Liver (tissue), 9 donors: Measurements from ENCODE around the gene APOBEC3A. TPM values are rescaled to one million over a fixed set of nuclear protein-coding genes. Genes with fewer than 3 reads are reported as not detected.

Experiments
- DNase-seq: peaks from one replicate; pipeline ENCODE4 v3.0.0-alpha.2; 2017; ENCODE audit warnings: low spot score
- H3K27ac ChIP-seq, 2 donors: one replicate each; pipeline ENCODE4 v1.7.0; 2013; ENCODE audit warnings: inconsistent platforms in 2 of 2, low read length in 2 of 2, control low read depth in 1 of 2, low read depth in 1 of 2, mild to moderate bottlenecking in 1 of 2
- H3K27me3 ChIP-seq, 4 donors: one replicate each; pipeline versions ENCODE4 v1.6.1 to v1.7.0; 2013; ENCODE audit warnings: low read length in 3 of 4, inconsistent platforms in 1 of 4, mild to moderate bottlenecking in 1 of 4, moderate library complexity in 1 of 4; ENCODE audit not compliant: control insufficient read depth in 4 of 4, insufficient read depth in 4 of 4
- H3K36me3 ChIP-seq, 4 donors: one replicate each; pipeline versions ENCODE4 v1.6.1 to v1.7.0; 2013; ENCODE audit warnings: low read length in 3 of 4, mild to moderate bottlenecking in 3 of 4, low read depth in 1 of 4, moderate library complexity in 1 of 4; ENCODE audit not compliant: control insufficient read depth in 4 of 4, insufficient read depth in 3 of 4
- H3K4me1 ChIP-seq, 4 donors: one replicate each; pipeline versions ENCODE4 v1.6.1 to v1.7.0; 2013; ENCODE audit warnings: low read length in 3 of 4, mild to moderate bottlenecking in 3 of 4, moderate library complexity in 1 of 4; ENCODE audit not compliant: control insufficient read depth in 4 of 4, insufficient read depth in 4 of 4
- H3K4me3 ChIP-seq, 3 donors: one replicate each; pipeline versions ENCODE4 v1.6.1 to v1.7.0; 2013; ENCODE audit warnings: low read length in 3 of 3, control low read depth in 1 of 3, low read depth in 1 of 3, mild to moderate bottlenecking in 1 of 3
- H3K9ac ChIP-seq, 2 donors: one replicate each; pipeline ENCODE4 v1.7.0; 2013; ENCODE audit warnings: low read length in 2 of 2, mild to moderate bottlenecking in 2 of 2, moderate library complexity in 2 of 2, control low read depth in 1 of 2, low read depth in 1 of 2
- H3K9me3 ChIP-seq, 4 donors: one replicate each; pipeline versions ENCODE4 v1.6.1 to v1.7.0; 2013; ENCODE audit warnings: low read length in 3 of 4; ENCODE audit not compliant: control insufficient read depth in 4 of 4
- FOXA2 ChIP-seq: IDR thresholded peaks from 2 replicates; pipeline ENCODE4 v1.6.1; 2016; ENCODE audit warnings: antibody characterized with exemption
- HNF4G ChIP-seq: IDR thresholded peaks from 2 replicates; pipeline ENCODE4 v1.6.1; 2016; ENCODE audit warnings: antibody characterized with exemption
- JUND ChIP-seq, 2 donors: IDR thresholded peaks; 2 replicates each; pipeline ENCODE4 v1.6.1; 2016; ENCODE audit warnings: antibody characterized with exemption in 2 of 2
- NR2F2 ChIP-seq: IDR thresholded peaks from 2 replicates; pipeline ENCODE4 v1.6.1; 2016; ENCODE audit warnings: antibody characterized with exemption
- TAF1 ChIP-seq: conservative IDR thresholded peaks from 2 replicates; pipeline ENCODE4 v1.6.1; 2016; ENCODE audit warnings: antibody characterized with exemption, mild to moderate bottlenecking
- YY1 ChIP-seq: IDR thresholded peaks from 2 replicates; pipeline ENCODE4 v1.6.1; 2016; ENCODE audit warnings: antibody characterized with exemption, mild to moderate bottlenecking
- WGBS: extraction: QIAGEN DNeasy Blood & Tissue Kit; methylation state at CpG from one replicate; pipeline ENCODE4 v1.1.7; 2013; 5-methylcytosine and 5-hydroxymethylcytosine counted together
- polyA plus RNA-seq, 2 donors: library from polyadenylated mRNA; stranded (reverse) in 1 of 2; unstranded in 1 of 2; fragments of 200-250 nt in 1 of 2; fragments of >200 nt in 1 of 2; fragmentation: Nextera tagmentation in 1 of 2; extraction: Ambion mirVana in 1 of 2; gene quantifications; one replicate each; pipeline versions ENCODE4 v1.2.1 to v1.2.3, GENCODE V29; 2013 to 2015
- total RNA-seq, 2 donors: library from RNA; depleted of rRNA; stranded (reverse); fragments of >200 nt; gene quantifications; one replicate each; pipeline ENCODE4 v1.2.3, GENCODE V29; 2014
- TF ChIP-seq, protein P1 (sequence below): IDR thresholded peaks from 2 replicates; pipeline ENCODE4 v1.6.1; 2016; ENCODE audit warnings: antibody characterized with exemption
- TF ChIP-seq, protein P2 (sequence below): fragments of 150-350 bp; IDR thresholded peaks from 2 replicates; pipeline ENCODE4 v1.5.1; 2017; ENCODE audit warnings: improper control_type of control experiment, low read depth, low read length; ENCODE audit not compliant: missing input control
- TF ChIP-seq, protein P3 (sequence below): IDR thresholded peaks from 2 replicates; pipeline ENCODE4 v1.6.1; 2016; ENCODE audit warnings: antibody characterized with exemption, mild to moderate bottlenecking
- TF ChIP-seq, protein P4 (sequence below): IDR thresholded peaks from 2 replicates; pipeline ENCODE4 v1.6.1; 2016; ENCODE audit warnings: antibody characterized with exemption
- TF ChIP-seq, protein P5 (sequence below): IDR thresholded peaks from 2 replicates; pipeline ENCODE4 v1.6.1; 2016; ENCODE audit warnings: antibody characterized with exemption
- donor health status: healthy.
- donor health status: healthy.
- donor health status: healthy.
- donor health status: healthy.
- donor health status: healthy.

APOBEC3A gene
- total and polyA plus RNA-seq, 4 donors, result 0.26 to 8.7 (median 4.6) TPM

DNA sequence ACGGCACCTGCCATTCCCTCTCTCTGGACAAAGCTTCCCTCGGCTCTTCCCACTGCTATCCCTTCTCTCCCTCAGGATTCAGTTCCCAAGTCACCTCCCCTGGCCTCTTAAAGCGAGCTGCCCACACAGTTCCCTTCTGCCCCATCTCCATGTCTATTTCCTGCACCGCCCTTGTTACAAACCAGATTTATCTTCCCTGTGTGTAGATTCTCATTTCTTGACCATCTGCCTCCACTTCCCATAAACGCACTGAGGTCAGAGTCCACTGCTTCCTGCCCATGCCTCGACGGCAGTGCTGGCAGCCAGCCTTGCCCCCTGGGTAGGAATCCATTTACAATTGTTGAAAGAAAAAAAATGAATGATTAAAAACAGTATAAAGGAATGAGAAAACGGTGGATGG lies 13.1 kb downstream of the APOBEC3A start:
- DNase-seq, result no peak
- Histone ChIP-seq H3K9me3 (no peaks in the 10 kb centered on the region), H3K4me3 (no peak overlapping the region), H3K36me3 (no peaks in the 10 kb centered on the region), H3K4me1 (no peaks in the 10 kb centered on the region), H3K27ac (no peak overlapping the region), H3K27me3 (no peaks in the 10 kb centered on the region), H3K9ac (no peak overlapping the region)
- WGBS, result 44% methylated on average over 8 of the region's 8 CpGs
- TF ChIP-seq TAF1, result no peak
- no peak for TF ChIP-seq HNF4G
- no peak for TF ChIP-seq NR2F2

DNA sequence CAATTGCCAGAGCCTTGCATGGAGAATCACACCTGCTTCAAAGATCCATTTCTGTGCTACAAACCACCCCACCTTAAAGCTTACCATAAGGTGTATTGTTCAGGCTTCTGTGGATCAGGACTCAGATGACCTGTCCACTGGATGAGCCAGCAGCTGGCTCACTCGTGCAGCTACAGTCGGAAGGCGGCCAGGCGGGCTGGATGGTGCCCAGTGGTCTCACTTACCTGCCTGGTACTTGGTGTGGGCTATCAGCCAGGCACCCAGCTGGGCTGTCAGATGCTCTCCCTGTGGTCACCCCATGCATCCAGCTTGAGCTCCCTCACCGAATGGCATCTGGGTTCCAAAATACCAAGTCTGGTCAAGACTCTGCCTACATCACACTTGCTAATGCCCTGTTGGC lies 13.8 kb downstream of the APOBEC3A start:
- WGBS, result 76% methylated on average over 5 of the region's 5 CpGs
- H3K4me3 ChIP-seq, result no peak overlapping the region
- H3K9ac ChIP-seq, result no peak overlapping the region
- DNase-seq, result no peak
- TF ChIP-seq FOXA2, result no peak
- TF ChIP-seq, protein P1, sequence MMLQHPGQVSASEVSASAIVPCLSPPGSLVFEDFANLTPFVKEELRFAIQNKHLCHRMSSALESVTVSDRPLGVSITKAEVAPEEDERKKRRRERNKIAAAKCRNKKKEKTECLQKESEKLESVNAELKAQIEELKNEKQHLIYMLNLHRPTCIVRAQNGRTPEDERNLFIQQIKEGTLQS, result no peak
- TF ChIP-seq TAF1, result no peak
- no peak for TF ChIP-seq HNF4G
- TF ChIP-seq, protein P2, sequence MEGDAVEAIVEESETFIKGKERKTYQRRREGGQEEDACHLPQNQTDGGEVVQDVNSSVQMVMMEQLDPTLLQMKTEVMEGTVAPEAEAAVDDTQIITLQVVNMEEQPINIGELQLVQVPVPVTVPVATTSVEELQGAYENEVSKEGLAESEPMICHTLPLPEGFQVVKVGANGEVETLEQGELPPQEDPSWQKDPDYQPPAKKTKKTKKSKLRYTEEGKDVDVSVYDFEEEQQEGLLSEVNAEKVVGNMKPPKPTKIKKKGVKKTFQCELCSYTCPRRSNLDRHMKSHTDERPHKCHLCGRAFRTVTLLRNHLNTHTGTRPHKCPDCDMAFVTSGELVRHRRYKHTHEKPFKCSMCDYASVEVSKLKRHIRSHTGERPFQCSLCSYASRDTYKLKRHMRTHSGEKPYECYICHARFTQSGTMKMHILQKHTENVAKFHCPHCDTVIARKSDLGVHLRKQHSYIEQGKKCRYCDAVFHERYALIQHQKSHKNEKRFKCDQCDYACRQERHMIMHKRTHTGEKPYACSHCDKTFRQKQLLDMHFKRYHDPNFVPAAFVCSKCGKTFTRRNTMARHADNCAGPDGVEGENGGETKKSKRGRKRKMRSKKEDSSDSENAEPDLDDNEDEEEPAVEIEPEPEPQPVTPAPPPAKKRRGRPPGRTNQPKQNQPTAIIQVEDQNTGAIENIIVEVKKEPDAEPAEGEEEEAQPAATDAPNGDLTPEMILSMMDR, result no peak
- TF ChIP-seq, protein P3, sequence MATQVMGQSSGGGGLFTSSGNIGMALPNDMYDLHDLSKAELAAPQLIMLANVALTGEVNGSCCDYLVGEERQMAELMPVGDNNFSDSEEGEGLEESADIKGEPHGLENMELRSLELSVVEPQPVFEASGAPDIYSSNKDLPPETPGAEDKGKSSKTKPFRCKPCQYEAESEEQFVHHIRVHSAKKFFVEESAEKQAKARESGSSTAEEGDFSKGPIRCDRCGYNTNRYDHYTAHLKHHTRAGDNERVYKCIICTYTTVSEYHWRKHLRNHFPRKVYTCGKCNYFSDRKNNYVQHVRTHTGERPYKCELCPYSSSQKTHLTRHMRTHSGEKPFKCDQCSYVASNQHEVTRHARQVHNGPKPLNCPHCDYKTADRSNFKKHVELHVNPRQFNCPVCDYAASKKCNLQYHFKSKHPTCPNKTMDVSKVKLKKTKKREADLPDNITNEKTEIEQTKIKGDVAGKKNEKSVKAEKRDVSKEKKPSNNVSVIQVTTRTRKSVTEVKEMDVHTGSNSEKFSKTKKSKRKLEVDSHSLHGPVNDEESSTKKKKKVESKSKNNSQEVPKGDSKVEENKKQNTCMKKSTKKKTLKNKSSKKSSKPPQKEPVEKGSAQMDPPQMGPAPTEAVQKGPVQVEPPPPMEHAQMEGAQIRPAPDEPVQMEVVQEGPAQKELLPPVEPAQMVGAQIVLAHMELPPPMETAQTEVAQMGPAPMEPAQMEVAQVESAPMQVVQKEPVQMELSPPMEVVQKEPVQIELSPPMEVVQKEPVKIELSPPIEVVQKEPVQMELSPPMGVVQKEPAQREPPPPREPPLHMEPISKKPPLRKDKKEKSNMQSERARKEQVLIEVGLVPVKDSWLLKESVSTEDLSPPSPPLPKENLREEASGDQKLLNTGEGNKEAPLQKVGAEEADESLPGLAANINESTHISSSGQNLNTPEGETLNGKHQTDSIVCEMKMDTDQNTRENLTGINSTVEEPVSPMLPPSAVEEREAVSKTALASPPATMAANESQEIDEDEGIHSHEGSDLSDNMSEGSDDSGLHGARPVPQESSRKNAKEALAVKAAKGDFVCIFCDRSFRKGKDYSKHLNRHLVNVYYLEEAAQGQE, result no peak
- TF ChIP-seq YY1, result no peak
- TF ChIP-seq, protein P4, sequence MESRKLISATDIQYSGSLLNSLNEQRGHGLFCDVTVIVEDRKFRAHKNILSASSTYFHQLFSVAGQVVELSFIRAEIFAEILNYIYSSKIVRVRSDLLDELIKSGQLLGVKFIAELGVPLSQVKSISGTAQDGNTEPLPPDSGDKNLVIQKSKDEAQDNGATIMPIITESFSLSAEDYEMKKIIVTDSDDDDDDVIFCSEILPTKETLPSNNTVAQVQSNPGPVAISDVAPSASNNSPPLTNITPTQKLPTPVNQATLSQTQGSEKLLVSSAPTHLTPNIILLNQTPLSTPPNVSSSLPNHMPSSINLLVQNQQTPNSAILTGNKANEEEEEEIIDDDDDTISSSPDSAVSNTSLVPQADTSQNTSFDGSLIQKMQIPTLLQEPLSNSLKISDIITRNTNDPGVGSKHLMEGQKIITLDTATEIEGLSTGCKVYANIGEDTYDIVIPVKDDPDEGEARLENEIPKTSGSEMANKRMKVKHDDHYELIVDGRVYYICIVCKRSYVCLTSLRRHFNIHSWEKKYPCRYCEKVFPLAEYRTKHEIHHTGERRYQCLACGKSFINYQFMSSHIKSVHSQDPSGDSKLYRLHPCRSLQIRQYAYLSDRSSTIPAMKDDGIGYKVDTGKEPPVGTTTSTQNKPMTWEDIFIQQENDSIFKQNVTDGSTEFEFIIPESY, result no peak
- no peak for TF ChIP-seq JUND (IDR thresholded peaks at IDR 0.05)
- TF ChIP-seq, protein P5, sequence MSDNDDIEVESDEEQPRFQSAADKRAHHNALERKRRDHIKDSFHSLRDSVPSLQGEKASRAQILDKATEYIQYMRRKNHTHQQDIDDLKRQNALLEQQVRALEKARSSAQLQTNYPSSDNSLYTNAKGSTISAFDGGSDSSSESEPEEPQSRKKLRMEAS, result no peak
- H3K4me1 ChIP-seq, result no peaks in the 10 kb centered on the region
- no peak overlapping the region for H3K27ac ChIP-seq
- no peaks in the 10 kb centered on the region for H3K9me3 ChIP-seq
- no peaks in the 10 kb centered on the region for H3K36me3 ChIP-seq
- no peaks in the 10 kb centered on the region for H3K27me3 ChIP-seq
